GM12801 (cell line): ENCODE measurements around the gene MRPL3.

Experiments used
- TF ChIP-seq, protein P1 (sequence below): IDR thresholded peaks from one replicate; pipeline ENCODE4 v1.5.1; 2011; ENCODE audit warnings: control low read depth; ENCODE audit not compliant: insufficient read length; ENCODE audit errors: extremely low read depth

Gene MRPL3

GRCh38 chr3:131494706-131495105 lies 8.1 kb downstream of the MRPL3 start:
- TF ChIP-seq, protein P1, sequence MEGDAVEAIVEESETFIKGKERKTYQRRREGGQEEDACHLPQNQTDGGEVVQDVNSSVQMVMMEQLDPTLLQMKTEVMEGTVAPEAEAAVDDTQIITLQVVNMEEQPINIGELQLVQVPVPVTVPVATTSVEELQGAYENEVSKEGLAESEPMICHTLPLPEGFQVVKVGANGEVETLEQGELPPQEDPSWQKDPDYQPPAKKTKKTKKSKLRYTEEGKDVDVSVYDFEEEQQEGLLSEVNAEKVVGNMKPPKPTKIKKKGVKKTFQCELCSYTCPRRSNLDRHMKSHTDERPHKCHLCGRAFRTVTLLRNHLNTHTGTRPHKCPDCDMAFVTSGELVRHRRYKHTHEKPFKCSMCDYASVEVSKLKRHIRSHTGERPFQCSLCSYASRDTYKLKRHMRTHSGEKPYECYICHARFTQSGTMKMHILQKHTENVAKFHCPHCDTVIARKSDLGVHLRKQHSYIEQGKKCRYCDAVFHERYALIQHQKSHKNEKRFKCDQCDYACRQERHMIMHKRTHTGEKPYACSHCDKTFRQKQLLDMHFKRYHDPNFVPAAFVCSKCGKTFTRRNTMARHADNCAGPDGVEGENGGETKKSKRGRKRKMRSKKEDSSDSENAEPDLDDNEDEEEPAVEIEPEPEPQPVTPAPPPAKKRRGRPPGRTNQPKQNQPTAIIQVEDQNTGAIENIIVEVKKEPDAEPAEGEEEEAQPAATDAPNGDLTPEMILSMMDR: no peak

DNA sequence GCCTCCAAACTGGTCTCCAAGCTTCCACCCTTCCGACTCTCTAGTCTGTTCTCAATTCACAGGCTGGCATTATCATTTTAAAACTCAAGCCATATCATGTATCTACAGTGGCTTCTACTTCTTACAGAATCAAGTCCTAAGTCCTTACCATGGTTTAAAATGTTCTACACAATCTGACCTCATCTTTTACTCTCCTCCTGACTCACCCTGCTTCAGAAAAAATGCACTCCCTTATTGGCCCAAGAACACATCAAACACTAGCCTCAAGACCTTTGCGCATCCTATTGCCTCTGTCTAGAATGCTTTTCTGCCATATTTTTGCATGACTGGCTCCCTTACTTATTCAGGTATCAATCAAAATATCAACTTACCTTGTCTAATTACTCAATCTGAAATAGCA lies 11.0 kb downstream of the MRPL3 start:
- TF ChIP-seq, protein P1: no peak

- TF ChIP-seq, protein P1: no peak
Measured at GRCh38 chr3:131491084-131491483, 11.7 kb downstream of the MRPL3 start.

- TF ChIP-seq, protein P1: no peak
Measured at GRCh38 chr3:131485119-131485518, 17.7 kb downstream of the MRPL3 start.

DNA sequence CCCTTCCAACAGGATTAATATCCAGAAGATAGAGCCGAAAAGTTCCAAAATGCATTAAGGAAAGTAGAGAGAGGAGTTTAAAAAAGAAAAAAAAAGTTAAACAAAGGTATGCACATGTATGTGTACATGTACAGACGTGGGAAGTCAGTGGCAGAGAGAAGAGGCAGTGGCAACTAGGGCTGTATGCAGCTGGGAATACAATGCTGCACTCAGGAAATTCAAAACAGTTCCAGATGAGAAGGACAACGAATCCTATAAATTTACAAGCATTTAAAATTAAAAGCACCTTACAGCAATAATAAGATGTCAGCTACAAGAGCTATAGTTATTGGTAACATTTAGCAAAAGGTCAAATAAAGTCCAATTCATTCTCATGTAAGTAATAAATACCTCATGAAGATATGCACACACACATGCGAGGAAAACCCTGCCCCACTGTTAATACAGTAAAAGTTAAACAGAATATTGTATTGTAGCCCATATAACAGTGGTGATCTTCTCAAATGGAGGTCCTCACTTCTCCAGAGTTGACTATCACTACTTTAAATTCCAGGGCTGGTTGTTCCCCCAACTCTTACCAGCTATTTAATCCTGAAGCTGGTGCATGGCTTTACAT lies 18.2 kb downstream of the MRPL3 start:
- TF ChIP-seq, protein P1: no peak

GRCh38 chr3:131480116-131480515 lies 22.7 kb downstream of the MRPL3 start:
- TF ChIP-seq, protein P1: no peak

- TF ChIP-seq, protein P1: no peak
Measured at GRCh38 chr3:131477813-131478212, 25.0 kb downstream of the MRPL3 start.
